Measurements from ENCODE around the gene EXOC6B.

EXOC6B gene

GRCh38 chr2:72126186-72127100 is 699.4 kb downstream of the EXOC6B start:
- no peak overlapping the region for H3K27ac ChIP-seq
- TF ChIP-seq CTCF (conservative IDR thresholded peaks at IDR 0.05), result no peak

All from VCaP (cell line).